OCI-LY3 (cell line): Measurements from ENCODE around the gene CHST8.

Experiments
- H2AFZ ChIP-seq: fragments of 200-600, 300-600 bp; shearing (Covaris generic); 2 replicates; pipeline ENCODE4 v1.6.0; 2014; ENCODE audit warnings: antibody characterized with exemption, low read depth, low read length
- H3K27ac ChIP-seq: fragments of 200-600, 300-600 bp; sonication (generic); 2 replicates; pipeline ENCODE4 v1.5.1; 2014; ENCODE audit warnings: mild to moderate bottlenecking, low read length, moderate library complexity, mixed read lengths
- H3K27me3 ChIP-seq: fragments of 200-600, 300-600 bp; sonication (generic); 2 replicates; pipeline ENCODE4 v1.6.1; 2014; ENCODE audit warnings: low read depth, low read length, mixed read lengths
- H3K36me3 ChIP-seq: fragments of 200-600, 300-600 bp; sonication (generic); replicated peaks from 2 replicates; pipeline ENCODE3; 2014; ENCODE audit warnings: low read depth, low read length, mixed read lengths
- H3K4me1 ChIP-seq: fragments of 300-600, 200-600 bp; sonication (generic); 2 replicates; pipeline ENCODE4 v1.6.1; 2014; ENCODE audit warnings: low read length, mixed read lengths
- H3K4me2 ChIP-seq: fragments of 200-600, 300-600 bp; sonication (generic); 2 replicates; pipeline ENCODE4 v1.6.1; 2014; ENCODE audit warnings: low read length, mixed read lengths
- H3K4me3 ChIP-seq: fragments of 300-600, 200-600 bp; sonication (generic); 2 replicates; pipeline ENCODE4 v1.5.1; 2014; ENCODE audit warnings: antibody characterized with exemption, mild to moderate bottlenecking, low read length, moderate library complexity
- H3K79me2 ChIP-seq: fragments of 300-600, 200-600 bp; shearing (Covaris generic); 2 replicates; pipeline ENCODE4 v1.6.1; 2014; ENCODE audit warnings: mild to moderate bottlenecking, low read length, mixed read lengths
- H3K9ac ChIP-seq: fragments of 300-600, 200-600 bp; shearing (Covaris generic); 2 replicates; pipeline ENCODE4 v1.6.0; 2014; ENCODE audit warnings: mild to moderate bottlenecking, low read length, moderate library complexity
- H3K9me3 ChIP-seq: fragments of 200-600, 300-600 bp; shearing (Covaris generic); 2 replicates; pipeline ENCODE4 v1.6.1; 2014; ENCODE audit warnings: low read length, mixed read lengths; ENCODE audit not compliant: insufficient read depth
- H4K20me1 ChIP-seq: fragments of 200-600, 300-600 bp; sonication (generic); 2 replicates; pipeline ENCODE4 v1.6.1; 2016; ENCODE audit warnings: low read length, mixed read lengths; ENCODE audit not compliant: insufficient read depth
- CTCF ChIP-seq: fragments of 200-600, 300-600 bp; sonication (generic); IDR thresholded peaks from 2 replicates; pipeline ENCODE4 v1.5.1; 2014; ENCODE audit warnings: antibody characterized with exemption, low read length, low read depth
- EZH2phosphoT487 ChIP-seq: fragments of 200-600 bp; shearing (Covaris generic); IDR thresholded peaks from 2 replicates; pipeline ENCODE4 v1.6.1; 2018; ENCODE audit warnings: antibody characterized with exemption, mixed run types, low read depth

The CHST8 gene

DNA sequence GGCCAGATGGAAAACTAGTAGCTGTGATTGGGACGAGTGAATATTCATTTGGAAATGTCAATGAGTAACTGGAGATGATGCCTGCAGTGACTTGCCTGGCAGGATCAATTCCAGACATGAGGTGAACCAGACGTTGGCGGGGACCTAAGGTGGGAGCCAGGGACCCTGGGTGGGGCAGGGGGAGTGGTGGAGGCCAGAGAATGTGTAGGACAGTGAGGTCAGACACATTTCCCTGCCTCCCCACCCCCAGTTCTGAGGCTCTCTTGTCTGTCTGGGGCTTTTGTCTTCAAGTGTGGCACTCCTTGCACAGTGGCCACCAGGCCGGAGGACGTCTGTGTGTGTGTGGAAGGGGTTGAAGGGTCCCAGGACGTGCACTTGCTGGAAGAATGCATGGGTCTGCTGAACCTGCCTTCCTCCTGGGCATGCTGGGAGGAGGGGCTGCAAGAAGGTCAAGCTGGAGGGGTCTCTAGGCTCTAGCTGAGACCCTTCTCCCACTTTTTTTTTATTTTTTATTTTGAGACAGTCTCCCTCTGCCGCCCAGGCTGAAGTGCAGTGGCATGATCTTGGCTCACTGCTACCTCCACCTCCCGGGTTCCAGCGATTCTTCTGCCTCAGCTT is 51.6 kb downstream of the CHST8 start:
- H3K4me3 ChIP-seq: no peak overlapping the region
- peaks cover 6% of the 10 kb centered on the region; the same call in 1 of the 2 replicates for H3K27me3 ChIP-seq
- H3K4me1 ChIP-seq: no peaks in the 10 kb centered on the region
- no peak overlapping the region for H3K27ac ChIP-seq
- peaks cover 3% of the 10 kb centered on the region; the same call in 1 of the 2 replicates for H4K20me1 ChIP-seq
- no peak overlapping the region for H3K4me2 ChIP-seq
- no peak overlapping the region for H3K9ac ChIP-seq
- no peaks in the 10 kb centered on the region for H3K79me2 ChIP-seq
- H3K9me3 ChIP-seq: no peaks in the 10 kb centered on the region
- no peaks in the 10 kb centered on the region for H3K36me3 ChIP-seq
- no peak overlapping the region for H2AFZ ChIP-seq
- TF ChIP-seq CTCF (no peak), EZH2phosphoT487 (no peak)

DNA sequence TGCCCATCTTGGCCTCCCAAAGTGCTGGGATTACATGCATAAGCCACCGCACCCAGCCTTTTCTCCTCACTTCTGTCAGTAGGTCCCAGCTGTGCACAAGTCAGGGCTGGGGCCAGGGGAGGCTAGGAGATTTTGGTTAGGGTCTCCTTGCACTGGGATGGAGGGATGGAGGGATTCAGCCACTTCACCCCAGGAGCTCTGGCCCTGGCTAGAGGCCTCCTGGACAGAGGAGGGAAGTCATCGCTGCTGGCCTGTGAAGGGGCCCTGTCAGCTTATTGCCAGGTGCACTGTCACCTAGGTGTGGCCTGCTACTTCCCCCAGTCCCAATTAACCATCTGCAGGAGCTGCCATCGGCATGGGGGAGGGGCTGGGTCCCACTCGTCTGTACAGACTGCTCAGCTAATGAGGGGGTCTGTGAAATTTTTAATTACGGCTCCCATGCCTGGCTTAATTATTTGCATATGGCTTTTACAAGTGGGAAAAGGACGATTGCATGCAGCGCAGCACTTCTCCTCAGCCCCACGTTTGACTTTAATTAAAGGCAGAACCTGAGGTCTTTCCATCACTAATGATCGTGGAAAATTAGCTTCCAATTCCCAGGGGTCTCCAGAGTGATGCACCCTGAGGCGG is 52.4 kb downstream of the CHST8 start:
- no peaks in the 10 kb centered on the region for H3K9me3 ChIP-seq
- H3K4me3 ChIP-seq: no peak overlapping the region
- TF ChIP-seq CTCF: no peak
- no peak for TF ChIP-seq EZH2phosphoT487
- no peak overlapping the region for H3K4me2 ChIP-seq
- no peak overlapping the region for H3K27ac ChIP-seq
- no peaks in the 10 kb centered on the region for H3K79me2 ChIP-seq
- H3K27me3 ChIP-seq: 0 out of 2 replicates have a peak, but pooled peaks cover 6% of the 10 kb centered on the region
- H2AFZ ChIP-seq: no peak overlapping the region
- H4K20me1 ChIP-seq: peaks cover 3% of the 10 kb centered on the region; the same call in 1 of the 2 replicates
- no peaks in the 10 kb centered on the region for H3K36me3 ChIP-seq
- H3K4me1 ChIP-seq: no peaks in the 10 kb centered on the region
- H3K9ac ChIP-seq: no peak overlapping the region

DNA sequence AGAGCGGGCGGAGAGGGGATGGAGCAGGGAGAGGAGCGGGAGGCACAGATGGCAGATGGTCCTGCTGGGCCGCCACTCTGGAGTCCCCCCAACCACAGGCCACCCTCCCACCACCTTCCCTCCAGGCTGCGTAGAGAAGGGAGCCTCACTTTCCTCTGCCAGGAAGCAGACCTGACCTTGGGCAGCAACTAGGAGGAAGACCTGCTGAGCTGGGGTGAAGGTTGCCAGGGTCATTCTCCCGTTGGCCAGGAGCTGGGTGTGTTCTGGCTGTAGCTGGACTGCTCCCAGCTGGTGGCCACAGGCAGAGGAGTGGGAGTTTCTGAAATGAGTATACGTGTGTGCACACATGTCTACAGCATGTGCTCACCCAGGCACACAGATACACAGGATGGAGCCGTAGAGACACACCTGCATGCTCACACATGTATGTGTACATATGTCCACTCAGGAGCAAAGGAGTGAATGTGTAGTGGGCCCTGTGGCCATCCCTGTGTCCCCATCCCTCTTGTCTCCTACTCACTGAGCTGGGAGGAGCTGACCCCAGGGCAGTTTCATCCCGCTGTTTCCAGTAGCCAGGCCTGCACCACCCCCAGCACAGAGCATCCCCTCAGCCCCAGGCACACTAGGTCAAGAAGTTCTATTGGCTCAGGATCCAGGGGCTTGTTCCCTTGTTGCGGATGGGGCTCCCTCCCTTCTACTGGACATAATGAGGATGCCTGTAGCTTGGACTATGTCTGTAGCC is 53.0 kb downstream of the CHST8 start:
- Histone ChIP-seq H3K4me1 (no peaks in the 10 kb centered on the region), H4K20me1 (peaks cover 3% of the 10 kb centered on the region; the same call in 1 of the 2 replicates), H3K9ac (no peak overlapping the region), H3K79me2 (no peaks in the 10 kb centered on the region), H2AFZ (no peak overlapping the region), H3K9me3 (no peaks in the 10 kb centered on the region), H3K4me2 (no peak overlapping the region), H3K4me3 (no peak overlapping the region), H3K27me3 (0 out of 2 replicates have a peak, but pooled peaks cover 4% of the 10 kb centered on the region), H3K36me3 (no peaks in the 10 kb centered on the region), H3K27ac (no peak overlapping the region)
- TF ChIP-seq EZH2phosphoT487: no peak
- no peak for TF ChIP-seq CTCF

DNA sequence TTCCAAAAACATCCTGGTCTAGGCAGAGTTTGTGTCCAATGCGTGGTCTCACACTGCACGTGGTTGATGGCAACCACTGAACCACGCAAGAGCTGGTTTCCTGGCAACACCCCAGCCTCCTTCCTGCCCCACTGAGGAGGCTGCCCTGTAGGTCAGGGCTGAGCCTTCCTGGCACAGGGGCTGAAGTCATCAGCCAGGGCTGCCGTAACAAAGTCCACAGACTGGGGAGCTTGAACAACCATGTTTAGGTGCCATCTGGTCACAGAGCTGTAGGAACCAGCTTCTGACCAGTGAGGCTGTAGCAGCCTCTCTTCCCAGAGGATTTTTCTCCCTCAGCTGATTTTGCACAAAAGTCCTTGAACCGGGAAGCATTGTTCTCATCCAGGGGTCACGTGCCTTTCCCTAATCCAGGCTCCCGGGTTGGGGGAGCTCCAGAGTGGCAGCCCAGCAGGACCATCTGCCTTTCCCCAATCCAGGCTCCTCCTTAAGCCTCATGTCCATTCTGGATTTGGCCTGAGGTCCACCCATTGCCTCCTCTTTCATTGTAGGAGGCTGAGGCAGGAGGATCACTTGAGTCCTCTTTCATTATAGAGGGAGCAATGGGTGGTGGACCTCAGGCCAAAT is 53.9 kb downstream of the CHST8 start:
- Histone ChIP-seq H4K20me1 (peaks cover 3% of the 10 kb centered on the region; the same call in 1 of the 2 replicates), H3K79me2 (no peaks in the 10 kb centered on the region)
- TF ChIP-seq CTCF (no peak), EZH2phosphoT487 (no peak)

More for the DNA sequence above, 53.9 kb downstream of the CHST8 start:
- Histone ChIP-seq H3K4me2 (no peak overlapping the region), H3K4me1 (no peaks in the 10 kb centered on the region), H3K27me3 (no peaks in the 10 kb centered on the region), H3K36me3 (no peaks in the 10 kb centered on the region), H3K4me3 (no peak overlapping the region), H3K9ac (no peak overlapping the region), H3K27ac (no peak overlapping the region), H2AFZ (no peak overlapping the region), H3K9me3 (no peaks in the 10 kb centered on the region)
